Sciatic nerve (tissue), 2 donors: ENCODE data around the gene SV2C. TPM values are rescaled to one million over a fixed set of nuclear protein-coding genes. Genes with fewer than 3 reads are reported as not detected.

Experiments
- ATAC-seq: fragments of 200-7000 bp; cut with Tn5 transposase; one replicate; pipeline ENCODE4 v1.9.1; 2020; ENCODE audit warnings: mild to moderate bottlenecking, moderate library complexity
- DNase-seq: peaks from one replicate; pipeline ENCODE4 v3.0.0-alpha.2; 2020; ENCODE audit warnings: low spot score
- intact Hi-C: fragments of 100-400 bp; cut with DNase I; formaldehyde crosslinking; loops from one replicate; pipeline ENCODE4 v1.14.2; 2022
- total RNA-seq: library from RNA; stranded (reverse); fragmentation: NEBNext Ultra II Directional; extraction: Animal tissue kit (Norgen Biotek cat#: 25700); gene quantifications from one replicate; pipeline ENCODE4 v1.2.1, GENCODE V29; 2021
- donor health status: DM: no; HTN: no; CAD: no.
- donor health status: DM: no; HTN: no; CAD: no.

The SV2C gene
- total RNA-seq, 1 donor from 2014 or later: 4.9 TPM

DNA sequence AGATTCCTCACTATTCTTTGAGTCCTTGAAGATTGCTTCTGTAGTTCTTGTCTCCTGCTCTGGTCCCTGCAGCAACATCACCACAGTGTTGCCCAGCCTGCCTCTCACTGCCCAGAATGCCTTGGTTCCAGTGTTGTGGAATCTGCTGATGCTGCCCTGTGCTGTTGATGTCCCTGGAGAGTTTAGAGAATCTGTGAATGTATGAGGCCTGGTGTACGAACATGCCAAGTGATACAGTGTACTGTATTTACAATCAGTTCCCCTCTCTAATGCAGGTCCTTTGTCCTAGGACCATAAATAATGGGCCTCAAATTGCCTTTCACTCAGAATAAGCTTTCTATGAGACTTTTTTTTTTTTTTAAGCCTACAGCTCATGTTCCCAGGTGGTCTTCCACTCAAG is 8.2 kb downstream of the SV2C start:
- intact Hi-C loops: no loop called here

DNA sequence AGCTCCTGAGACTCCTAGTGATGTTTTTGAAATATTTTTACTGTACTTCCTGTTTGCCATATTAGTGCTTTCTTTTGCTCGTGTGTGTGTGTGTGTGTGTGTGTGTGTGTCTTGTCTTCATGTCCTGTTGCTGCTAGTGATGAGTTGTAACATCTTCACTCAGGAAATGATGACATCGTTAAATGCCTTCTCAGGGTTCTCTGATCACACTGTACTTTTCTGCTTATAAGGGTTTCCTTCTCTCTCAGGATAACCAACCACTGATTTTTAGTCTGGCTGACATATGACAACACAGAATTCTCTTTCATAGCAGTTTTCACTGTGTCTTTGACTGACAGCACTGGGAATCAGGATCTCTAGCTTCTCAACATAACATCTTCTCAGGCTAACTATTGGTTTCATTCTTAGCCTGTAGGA is 16.1 kb downstream of the SV2C start:
- no peak for ATAC-seq
- no peak for DNase-seq
- intact Hi-C loops: no loop called here

More for the DNA sequence above, 8.2 kb downstream of the SV2C start:
- ATAC-seq (no peak), DNase-seq (no peak)

DNA sequence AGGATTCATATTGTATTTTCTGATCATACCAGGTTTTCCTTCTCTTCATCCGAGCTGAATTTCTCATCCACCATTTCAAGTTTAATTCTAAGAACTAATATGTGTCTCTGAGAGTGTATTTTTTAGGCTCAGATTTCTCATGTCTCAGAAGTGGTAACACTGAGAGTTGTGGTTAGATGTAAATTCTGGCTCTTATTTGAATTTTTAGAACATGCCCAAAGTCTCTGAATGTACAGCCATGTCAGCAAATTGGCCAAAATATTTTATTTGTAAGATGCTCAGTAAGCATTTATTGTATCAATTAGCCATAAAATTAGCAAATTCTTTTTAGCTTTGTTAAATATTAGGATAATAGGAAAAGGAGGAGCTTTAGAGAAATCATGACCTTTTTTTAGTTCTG is 16.6 kb downstream of the SV2C start:
- intact Hi-C loops: no loop called here
- ATAC-seq (no peak), DNase-seq (no peak)

GRCh38 chr5:76104027-76104426 is 20.8 kb downstream of the SV2C start:
- DNase-seq (no peak), ATAC-seq (no peak)
- intact Hi-C loops: no loop called here

DNA sequence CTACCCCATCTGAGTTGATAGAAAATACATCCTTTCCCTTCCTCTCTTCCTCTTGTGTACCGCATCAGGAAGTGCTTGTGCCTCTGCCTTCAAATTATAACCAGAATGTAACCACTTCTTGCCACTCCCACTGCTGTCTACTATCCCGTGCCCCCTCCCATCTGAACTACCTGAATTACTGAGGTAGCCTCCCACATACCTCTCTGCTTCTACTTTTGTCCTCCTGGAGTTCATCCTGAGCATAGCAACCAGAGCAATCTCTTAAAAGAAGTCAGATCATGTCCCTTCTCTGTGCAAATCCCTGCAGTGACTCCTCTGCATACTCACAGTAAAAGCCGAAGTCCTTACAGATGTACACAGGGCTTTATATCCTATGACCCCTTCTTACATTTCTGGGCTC is 23.0 kb downstream of the SV2C start:
- intact Hi-C loops: no loop called here
- ATAC-seq: no peak
- no peak for DNase-seq

DNA sequence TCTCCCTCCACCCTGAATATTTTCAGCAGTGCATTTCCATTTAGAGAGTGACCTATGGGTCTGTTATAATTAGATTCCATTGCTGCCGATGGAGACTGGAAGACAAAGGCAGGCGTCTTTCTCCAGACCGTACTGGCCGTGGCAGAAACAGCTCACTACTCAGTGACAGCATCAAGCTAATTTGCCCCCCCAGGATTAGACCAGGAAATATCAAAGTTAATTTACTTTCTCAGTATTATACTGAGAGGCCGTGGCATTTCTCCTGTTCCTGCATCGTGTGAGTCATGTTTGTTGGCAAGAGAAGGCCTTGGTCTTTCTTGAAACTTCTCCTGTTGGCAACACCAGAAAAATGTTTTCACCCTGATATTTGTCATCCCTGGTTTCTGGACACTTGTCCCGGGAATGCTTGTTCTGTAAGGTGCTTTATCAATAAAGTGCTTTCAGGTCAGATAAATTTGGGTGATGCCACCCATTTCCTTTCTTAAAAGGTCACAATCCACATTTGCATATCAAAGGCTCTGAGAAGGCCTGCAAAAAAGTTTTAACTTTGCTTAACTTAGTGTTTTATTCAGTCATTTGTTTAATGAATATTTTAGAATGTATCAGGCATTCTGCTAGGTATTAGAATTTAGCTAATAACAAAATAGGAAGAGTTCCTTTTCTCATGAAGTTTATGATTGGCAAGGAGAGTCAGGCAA is 28.4 kb downstream of the SV2C start:
- intact Hi-C loops: no loop called here
- ATAC-seq (no peak), DNase-seq (no peak)

- ATAC-seq (no peak), DNase-seq (no peak)
- intact Hi-C loops: no loop called here
Measured at GRCh38 chr5:76113103-76113502, 29.9 kb downstream of the SV2C start.

DNA sequence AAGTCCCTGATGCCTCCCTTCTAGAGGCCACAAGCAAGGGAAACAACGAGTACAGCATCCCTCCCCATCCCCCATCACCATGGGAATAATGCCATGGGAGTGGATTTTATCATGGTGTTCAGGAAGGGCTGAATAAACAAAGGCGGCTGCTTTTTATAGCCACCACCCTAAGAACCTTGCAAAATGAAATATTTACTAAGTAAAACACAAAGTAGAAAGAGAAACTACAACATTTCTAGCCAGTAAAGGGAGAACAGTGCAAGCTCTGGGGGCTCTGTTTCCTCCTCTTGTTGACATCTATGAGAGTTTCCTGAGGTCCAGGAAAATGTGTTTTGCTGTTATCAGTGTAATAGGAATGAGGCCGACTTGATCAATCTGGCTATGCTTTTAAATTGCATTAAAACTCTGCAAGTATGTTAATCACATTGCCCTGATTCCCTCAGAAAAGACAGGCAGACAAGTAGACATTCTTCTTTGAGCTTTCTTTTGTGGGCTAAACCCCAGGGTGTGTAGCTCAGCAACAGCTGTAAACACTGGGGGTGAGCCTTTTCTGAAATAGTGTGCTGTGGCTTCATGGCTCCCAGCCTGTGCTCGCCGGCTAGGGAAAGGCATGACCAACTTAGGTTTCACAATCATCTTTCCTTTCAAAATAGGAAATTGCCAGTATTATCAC is 31.1 kb downstream of the SV2C start:
- intact Hi-C loops: no loop called here
- ATAC-seq: no peak
- DNase-seq: no peak

DNA sequence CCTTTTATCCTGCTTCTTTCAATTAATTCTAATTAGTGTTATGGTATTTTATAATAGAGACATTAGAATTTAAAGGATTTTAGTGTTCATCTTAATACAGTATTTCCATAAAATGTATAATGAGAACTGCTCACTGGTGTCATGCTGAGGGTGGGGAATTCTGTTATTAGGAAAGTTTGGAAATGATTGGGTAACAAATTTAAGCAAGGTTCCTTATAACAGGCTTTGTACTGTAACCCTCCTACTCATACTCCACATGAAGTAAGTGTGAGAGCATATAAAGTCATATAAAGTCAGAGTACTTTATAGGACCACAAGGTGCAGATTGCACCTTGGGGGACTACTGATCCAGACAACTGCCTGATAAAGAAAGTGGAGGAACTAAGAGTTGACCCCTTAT is 42.2 kb downstream of the SV2C start:
- intact Hi-C loops: no loop called here
- ATAC-seq: no peak
- no peak for DNase-seq

DNA sequence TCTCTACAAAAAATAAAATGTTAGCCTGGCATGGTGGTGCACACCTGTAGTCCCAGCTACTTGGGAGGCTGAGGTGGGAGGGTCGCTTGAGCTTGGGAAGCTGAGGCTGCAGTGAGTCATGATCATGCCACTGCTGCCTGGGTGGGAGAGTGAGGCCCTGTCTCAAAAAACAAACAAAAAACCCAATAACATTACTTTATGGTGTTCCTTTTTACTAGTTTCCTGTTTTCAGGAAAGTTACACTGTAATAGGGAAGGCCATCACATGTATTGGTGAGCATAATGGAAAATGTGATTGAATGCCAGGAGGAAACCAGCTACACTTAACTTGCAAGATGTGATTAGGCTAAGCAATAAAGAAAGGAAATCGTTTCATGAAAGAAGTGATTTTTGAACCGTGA is 42.7 kb downstream of the SV2C start:
- intact Hi-C loops: no loop called here
- no peak for ATAC-seq
- no peak for DNase-seq

DNA sequence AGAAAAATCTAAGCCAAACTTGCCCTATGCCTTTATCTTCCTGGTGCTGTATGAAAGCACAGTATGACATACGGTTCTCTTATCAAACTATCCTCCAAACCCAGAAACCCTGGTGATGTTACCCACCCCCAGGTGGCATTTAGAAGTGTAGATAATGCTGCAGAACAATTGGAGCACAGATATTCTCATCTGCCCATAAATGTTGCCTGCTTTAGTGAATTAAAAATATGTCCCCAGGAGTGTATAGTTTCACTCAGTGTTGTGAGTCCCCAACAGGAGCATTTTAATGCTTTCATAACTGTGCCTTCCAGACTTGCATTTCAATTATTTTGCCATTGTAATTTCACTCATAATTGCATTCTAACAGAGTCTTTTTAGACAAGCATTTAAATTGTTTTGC is 50.8 kb downstream of the SV2C start:
- no peak for ATAC-seq
- intact Hi-C loops: no loop called here
- no peak for DNase-seq

DNA sequence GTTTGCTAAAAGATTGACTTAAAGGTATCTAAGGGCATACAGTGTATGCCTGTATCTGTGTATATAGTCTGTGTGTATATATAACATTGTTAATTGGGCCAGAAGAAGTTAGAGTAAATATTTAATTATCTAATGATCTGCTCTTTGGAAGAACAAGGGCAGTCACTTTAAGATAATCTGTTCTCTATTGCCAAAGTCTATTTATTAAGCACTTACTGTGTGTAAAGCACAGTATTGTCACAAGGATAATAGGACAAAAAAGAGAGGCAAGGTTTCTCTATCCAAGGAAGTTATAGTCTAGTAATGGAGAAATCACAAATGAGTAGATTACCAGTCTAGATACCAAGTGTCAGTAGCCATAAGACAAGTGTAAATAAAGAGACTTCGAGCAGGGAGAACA is 51.5 kb downstream of the SV2C start:
- DNase-seq (no peak), ATAC-seq (no peak)
- intact Hi-C loops: no loop called here

DNA sequence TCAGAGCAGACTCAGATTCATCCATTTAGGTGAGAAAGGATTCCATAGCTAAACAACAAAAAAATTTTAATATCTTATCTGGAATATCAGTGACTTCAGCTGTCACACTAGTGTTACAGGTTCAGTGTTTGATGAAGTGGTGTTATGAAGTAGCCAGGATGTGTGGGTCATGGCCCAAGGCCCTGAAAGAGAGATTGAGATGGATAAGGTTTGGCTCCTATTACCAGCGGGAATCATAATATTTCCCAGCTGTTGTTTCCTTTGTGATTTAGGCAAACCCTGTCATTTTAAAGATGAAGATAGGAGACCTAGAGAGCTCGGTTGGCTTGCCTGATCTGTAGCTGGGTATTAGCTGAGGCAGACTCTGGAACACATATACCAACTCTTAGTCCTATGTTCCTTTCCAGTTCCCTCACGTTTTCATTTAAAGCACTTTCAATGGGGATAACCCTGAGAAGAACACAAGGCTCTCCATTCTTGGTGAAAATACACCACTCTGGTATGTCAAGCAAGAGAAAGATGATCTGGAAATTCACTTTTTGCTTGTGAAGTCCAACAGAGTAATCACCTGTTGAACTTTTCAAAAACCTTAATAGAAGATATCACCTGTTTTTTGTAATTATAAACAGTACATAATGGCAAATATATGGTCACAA is 54.8 kb downstream of the SV2C start:
- intact Hi-C loops: no loop called here
- ATAC-seq (no peak), DNase-seq (no peak)

GRCh38 chr5:76143884-76144283 is 60.7 kb downstream of the SV2C start:
- no peak for ATAC-seq
- intact Hi-C loops: no loop called here
- DNase-seq: no peak

- ATAC-seq (no peak), DNase-seq (no peak)
- intact Hi-C loops: no loop called here
Measured at GRCh38 chr5:76144513-76145274, 61.5 kb downstream of the SV2C start.

DNA sequence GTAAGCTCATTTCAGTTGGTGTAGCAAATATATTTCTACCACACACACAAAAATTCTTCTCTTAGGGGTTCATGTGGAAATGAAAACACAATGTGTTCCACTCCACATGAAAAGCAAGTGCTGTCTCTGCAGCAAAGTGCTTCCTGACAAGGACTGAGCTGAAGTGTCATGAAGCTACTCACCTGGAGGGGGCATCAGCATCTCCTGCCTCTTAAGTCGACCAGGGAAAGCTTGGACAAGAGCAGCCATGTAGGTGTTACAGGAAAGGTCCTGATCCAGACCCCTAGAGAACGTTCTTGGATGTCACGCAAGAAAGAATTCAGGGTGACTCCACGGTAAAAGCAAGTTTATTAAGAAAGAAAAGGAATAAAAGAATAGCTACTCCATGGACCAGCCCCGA is 62.8 kb downstream of the SV2C start:
- ATAC-seq (no peak), DNase-seq (no peak)
- intact Hi-C loops: no loop called here

DNA sequence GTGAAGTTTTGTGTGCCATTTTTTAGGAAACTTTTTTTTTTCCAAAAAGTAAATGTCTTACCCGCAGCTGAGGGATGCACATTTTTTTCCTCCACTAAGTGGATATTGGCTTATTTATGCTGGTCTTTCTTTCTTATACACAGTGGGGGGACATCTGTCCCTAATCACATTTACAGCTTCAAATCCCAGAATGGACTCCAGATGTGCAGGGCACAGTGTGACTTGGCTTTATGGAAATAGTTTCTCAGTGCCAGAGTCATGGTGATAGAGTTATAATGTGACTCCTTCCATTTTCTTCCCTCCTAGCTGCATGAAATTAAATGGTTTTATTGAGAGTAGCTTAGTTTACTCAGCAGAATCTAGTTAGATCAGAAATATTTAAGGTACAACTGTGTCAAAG is 66.5 kb downstream of the SV2C start:
- ATAC-seq: no peak
- intact Hi-C loops: no loop called here
- DNase-seq: no peak

GRCh38 chr5:76152161-76152560 is 69.0 kb downstream of the SV2C start:
- no peak for ATAC-seq
- no peak for DNase-seq
- intact Hi-C loops: no loop called here

GRCh38 chr5:76152700-76153099 is 69.5 kb downstream of the SV2C start:
- no peak for ATAC-seq
- DNase-seq: no peak
- intact Hi-C loops: no loop called here

DNA sequence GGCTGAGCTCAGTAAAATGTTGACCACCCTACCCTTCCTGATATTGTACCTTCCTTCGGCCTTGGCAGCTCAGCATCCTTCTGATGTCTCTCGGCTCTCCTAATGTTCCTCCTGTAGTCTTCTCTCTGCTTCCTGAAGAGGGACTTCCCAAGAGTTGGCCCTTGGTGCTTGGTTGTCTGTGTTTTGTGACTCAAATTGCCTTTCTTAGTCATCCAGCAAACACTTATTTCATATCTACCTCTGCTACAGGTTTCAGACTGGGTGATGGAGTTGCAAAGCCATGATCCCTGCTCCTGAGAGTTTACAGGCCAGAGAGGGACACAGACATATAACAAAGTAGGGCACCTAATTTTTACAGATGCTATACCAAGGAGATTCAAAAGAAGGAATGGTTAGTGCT is 70.1 kb downstream of the SV2C start:
- ATAC-seq: no peak
- DNase-seq: no peak
- intact Hi-C loops: no loop called here
